HG03175 (cell line): ENCODE results near the gene KLK15.
"Not testable (repeated sequence)": the region's sequence is repeated elsewhere in the genome, so short reads cannot be mapped to it uniquely, and the experiment has no call there.

Experiments
- ATAC-seq: cut with Tn5 transposase; IDR thresholded peaks from one replicate; pipeline ENCODE4 v1.9.1; 2021; ENCODE audit warnings: mild to moderate bottlenecking, moderate library complexity; ENCODE audit not compliant: unreplicated experiment

The KLK15 gene

DNA sequence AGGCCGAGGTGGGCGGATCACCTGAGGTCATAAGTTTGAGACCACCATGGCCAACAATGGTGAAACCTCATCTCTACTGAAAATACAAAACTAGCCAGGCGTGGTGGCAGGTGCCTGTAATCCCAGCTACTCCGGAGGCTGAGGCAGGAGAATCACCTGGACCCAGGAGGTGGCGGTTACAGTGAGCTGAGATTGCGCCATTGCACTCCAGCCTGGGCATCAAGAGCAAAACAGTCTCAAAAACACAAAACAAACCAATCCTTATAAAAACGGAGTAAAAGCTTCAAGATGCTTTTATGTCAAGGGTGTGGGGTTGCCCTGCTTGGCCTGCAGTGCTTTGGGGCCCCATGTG lies 36.0 kb downstream of the KLK15 start:
- ATAC-seq, result no peak

DNA sequence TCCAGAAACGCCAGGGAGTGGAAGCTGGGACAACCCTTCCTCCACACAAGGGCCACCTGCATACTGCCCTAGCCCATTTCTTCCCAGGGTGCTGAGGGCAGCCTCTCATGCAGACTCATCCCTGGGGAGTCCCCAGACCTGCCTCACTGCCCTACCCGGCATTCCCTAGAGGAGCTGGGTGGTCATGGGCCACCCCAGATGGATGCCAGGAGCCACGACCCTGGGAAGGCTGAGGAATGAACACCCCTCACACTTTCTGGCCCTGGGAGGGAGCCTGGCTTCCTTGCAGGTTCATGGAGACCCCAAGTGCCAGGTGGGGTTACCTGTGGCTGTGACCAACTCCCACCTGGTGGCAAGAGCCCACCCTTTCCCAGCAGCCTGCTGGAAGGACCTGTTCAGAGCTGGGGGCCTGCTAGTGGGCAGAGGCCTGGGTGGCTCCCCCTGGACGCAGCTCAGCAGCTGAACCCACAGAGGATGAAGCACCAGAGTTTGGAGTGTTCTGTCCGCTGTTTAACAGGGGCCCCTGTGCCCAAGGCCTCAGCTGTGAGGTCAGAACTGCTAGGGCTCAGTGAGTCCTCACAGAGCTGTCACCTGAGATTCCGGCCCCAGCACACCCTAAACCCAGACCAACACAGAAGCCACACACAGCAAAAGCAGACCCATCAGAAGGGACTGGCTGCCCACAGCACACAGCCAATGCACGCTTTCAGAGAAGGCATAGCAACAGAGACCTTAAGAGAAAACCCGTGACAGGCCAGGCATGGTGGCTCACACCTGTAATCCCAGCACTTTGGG lies 36.5 kb downstream of the KLK15 start:
- no peak for ATAC-seq

DNA sequence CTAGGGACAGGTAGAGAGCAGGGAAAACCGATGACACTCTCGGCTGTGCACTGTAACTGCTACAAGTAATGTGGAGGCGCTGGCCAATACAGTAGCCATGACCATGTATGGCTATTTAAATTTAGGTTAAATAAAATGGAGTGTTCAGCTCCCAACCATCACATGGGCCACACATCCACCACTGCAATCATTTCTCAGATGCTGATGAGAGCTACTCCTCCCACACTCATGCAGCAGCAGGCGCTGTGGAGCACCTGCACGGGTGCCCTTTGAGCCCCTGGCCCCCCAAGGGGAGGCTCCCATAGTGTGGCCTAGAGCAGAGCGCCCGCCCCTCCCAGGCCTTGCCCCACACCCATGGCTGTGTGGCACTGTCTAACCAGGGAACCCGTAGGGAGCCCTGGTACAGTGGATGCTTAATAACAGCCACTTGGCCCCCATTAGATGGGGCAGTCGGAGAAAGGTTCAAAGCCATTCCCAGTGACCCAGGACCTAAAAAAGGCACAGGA lies 37.2 kb downstream of the KLK15 start:
- no peak for ATAC-seq

DNA sequence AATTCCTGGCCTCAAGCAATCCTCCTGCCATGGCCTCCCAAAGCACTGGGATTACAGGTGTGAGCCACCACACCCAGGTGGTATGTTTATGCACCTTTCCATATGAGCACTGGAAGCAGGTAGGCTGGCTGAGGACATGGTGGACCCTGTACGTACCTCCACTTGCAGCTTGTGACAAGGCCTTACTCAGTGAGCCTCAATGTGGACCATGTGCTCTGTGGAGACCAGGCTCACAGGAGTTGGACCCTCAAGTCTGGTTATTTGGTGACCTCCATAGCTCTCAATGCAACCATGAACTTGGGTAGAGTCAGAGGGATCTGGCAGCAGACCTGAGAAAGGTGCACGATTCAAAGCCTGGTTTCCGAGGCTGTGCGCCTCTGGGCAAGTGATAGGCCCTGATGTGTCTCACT lies 37.7 kb downstream of the KLK15 start:
- no peak for ATAC-seq

GRCh38 chr19:50794876-50795663 lies 38.3 kb downstream of the KLK15 start:
- no peak for ATAC-seq

DNA sequence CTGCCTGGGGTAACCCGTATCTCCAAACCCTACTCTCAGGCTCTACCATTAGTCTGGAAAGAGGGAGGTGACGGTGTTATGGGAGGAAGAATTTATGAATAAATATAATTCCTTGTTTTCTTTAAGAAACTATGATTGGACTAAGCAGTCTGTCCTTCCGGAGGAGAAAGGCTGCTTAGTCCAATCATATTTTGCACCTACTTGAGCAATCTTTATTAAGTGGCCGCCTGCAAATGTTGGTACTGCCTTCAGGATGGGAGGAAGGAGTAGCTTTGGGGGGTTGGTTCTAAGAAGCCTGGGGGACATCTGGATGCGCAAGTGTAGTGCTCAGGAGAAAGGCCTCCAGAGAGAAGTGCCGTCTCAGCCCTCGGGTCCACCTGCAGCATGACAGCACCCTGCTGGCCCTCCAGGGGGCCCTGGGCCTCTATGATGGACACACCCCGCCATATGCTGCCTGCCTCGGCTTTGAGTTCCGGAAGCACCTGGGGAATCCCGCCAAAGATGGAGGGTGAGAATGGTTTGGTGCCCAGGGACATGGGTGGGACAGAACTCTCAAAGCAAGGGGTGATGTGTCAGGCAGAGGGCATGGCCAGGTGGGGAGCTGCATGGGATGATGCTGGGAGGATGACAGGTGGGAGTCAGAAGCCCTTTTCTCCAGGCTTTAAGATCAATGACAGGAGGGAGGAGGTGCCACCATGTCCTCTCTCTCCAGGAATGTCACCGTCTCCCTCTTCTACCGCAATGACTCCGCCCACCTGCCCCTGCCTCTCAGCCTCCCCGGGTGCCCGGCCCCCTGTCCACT lies 39.1 kb downstream of the KLK15 start:
- ATAC-seq, result no peak

GRCh38 chr19:50793558-50794065 lies 39.8 kb downstream of the KLK15 start:
- ATAC-seq, result no peak

GRCh38 chr19:50792272-50793250 lies 40.8 kb downstream of the KLK15 start:
- ATAC-seq, result no peak

GRCh38 chr19:50791594-50792271 lies 41.6 kb downstream of the KLK15 start:
- ATAC-seq, result no peak

DNA sequence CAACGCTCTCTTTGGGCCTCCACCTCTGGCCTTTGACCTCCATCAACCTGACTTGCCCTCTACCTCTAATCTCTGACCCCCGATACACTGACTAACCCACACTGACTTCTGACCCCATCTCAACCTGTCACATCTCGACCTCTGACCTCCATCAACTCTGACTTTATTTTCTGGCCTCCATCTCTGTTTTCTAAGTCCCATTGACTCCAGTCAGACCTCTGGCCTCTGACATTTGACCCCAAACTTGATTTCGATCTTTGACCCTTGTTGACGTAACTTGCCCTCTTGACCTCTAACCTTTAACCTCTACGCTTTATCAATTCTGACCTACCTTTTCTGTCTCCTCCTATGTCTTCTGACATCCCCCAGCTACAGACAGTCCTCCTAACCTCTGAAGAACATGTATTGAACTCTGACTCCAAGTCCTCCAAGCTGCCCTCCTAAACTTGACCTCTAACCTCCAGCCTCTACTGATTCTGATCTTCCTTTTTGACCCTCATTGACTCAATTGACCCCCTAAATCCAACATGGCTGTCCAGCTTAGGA lies 42.4 kb downstream of the KLK15 start:
- ATAC-seq, result no peak

GRCh38 chr19:50790396-50790795 lies 43.0 kb downstream of the KLK15 start, which contains the start of gene ACP4:
Gene ACP4 (plus strand): TSS chr19:50790415. CDS start chr19:50790415, 0 bp downstream.
- no peak for ATAC-seq

DNA sequence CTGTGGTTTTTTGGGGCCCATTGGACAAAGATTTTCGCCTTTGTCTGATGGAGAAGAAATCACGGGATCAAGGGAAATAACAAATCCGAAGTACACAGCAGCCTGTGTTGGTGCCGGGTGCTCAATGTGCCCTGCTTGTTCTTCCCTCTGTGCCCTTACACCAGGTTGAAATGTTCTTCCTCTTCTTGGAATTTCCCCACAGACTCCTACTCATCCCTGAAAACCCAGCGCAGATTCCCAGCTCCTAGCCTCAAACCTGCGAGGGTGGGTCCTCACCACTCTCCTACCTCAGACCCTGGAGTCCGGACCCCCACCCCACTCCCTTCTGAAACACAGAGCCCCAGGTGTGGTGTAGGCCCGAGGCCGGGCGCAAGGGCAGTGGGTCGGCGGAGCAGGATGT lies 48.0 kb downstream of the KLK15 start:
- ATAC-seq, result no peak

GRCh38 chr19:50784710-50785109 lies 48.7 kb downstream of the KLK15 start:
- no peak for ATAC-seq

GRCh38 chr19:50783848-50784152 lies 49.6 kb downstream of the KLK15 start:
- ATAC-seq, result not testable (repeated sequence)

GRCh38 chr19:50780753-50781435 lies 52.5 kb downstream of the KLK15 start:
- no peak for ATAC-seq

DNA sequence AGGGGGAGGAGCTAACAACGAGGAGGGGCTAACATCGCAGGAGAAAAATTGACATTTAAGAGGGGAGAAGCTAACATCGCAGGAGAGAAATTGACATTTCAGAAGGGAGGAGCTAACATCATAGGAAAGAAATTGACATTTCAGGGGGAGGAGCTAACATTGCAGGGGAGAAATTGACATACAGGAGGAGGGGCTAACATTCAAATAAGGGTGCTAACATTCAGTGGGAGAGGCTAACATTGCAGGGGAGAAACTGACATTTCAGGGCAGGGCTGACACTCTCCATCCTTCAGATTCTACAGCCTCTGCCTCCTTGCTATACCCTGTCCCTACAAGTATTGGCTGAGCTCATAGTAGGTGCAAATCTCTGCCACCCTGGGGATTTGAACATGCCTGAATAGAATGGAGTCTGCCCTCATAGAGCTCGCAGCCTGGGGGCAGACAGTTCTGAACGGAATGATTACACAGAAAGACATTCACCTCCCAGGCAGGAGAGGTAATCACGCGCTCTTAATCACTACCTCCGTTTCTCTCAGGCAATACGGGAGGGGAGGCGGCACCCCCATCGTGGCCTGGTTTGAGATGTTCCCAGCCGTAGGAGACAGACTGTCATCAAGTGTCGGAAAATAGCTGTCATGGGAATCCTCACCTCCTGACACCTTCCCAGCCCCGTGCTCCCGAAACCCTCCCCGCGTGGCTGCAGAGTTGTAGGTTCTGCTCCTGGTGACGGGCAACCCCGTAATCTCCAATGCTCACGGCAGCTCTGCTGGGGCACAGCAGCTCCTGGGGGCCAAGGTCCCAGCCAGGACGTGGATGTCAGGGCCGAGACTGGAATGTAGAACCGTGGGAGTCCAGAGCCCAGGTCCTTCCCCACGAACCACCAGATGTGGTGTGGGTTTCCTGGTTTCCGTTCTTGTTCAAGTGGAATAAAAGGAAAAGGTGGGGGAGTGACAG lies 53.6 kb downstream of the KLK15 start:
- no peak for ATAC-seq

GRCh38 chr19:50778906-50779430 lies 54.4 kb downstream of the KLK15 start:
- no peak for ATAC-seq
